H1 (cell line): Measurements from ENCODE around the gene PRKCZ. TPM values are rescaled to one million over a fixed set of nuclear protein-coding genes. Genes with fewer than 3 reads are reported as not detected.

Source experiments
- CTCF ChIA-PET: fragments of 300-600 bp; sonication (Branson Sonifier 250); formaldehyde crosslinking; loops from one replicate; lab custom pipeline; 2021; ENCODE audit not compliant: partially characterized antibody; lab: Charles Lee
- POLR2A ChIA-PET: fragments of 300-600 bp; sonication (Branson Sonifier 250); formaldehyde crosslinking; loops from one replicate; lab custom pipeline; 2021; ENCODE audit warnings: inconsistent platforms; ENCODE audit not compliant: partially characterized antibody; lab: Charles Lee
- DNase-seq, 2 experiments: peaks; one replicate each; pipeline versions ENCODE4 v3.0.0 to v3.0.0-alpha.2; 2010 to 2022; ENCODE audit warnings: low spot score in 2 of 2, low read depth in 1 of 2, mixed read lengths in 1 of 2
- FAIRE-seq: peaks from 2 replicates; lab custom pipeline; 2011; peaks lifted over from hg19 to GRCh38; lab: Jason Lieb, UNC
- H2AFZ ChIP-seq: 2 replicates; pipeline ENCODE4 v1.8.1; 2012; ENCODE audit warnings: low read length, inconsistent platforms
- H2AK5ac ChIP-seq: 2 replicates; pipeline ENCODE4 v1.6.1; 2013; ENCODE audit warnings: low read depth, low read length
- H2BK120ac ChIP-seq: replicated peaks from 2 replicates; pipeline ENCODE3; 2013; ENCODE audit warnings: low read depth, low read length, inconsistent platforms
- H2BK12ac ChIP-seq: 2 replicates; pipeline ENCODE4 v1.6.1; 2013; ENCODE audit warnings: low read depth, low read length
- H2BK15ac ChIP-seq: 2 replicates; pipeline ENCODE4 v1.6.1; 2013; ENCODE audit warnings: low read length
- H2BK20ac ChIP-seq: 2 replicates; pipeline ENCODE4 v1.6.1; 2013; ENCODE audit warnings: low read length
- H2BK5ac ChIP-seq: 2 replicates; pipeline ENCODE4 v1.6.1; 2013; ENCODE audit warnings: low read depth, low read length
- H3K14ac ChIP-seq: 2 replicates; pipeline ENCODE4 v1.6.1; 2013; ENCODE audit warnings: inconsistent platforms; ENCODE audit not compliant: insufficient read length
- H3K18ac ChIP-seq: 2 replicates; pipeline ENCODE4 v1.6.1; 2013; ENCODE audit warnings: low read length; ENCODE audit errors: extremely low read depth
- H3K23ac ChIP-seq: 2 replicates; pipeline ENCODE4 v1.6.1; 2013; ENCODE audit warnings: inconsistent platforms; ENCODE audit not compliant: insufficient read length
- H3K23me2 ChIP-seq: 2 replicates; pipeline ENCODE4 v1.6.1; 2013; ENCODE audit warnings: low read depth, low read length
- H3K27ac ChIP-seq: 2 replicates; pipeline ENCODE4 v1.6.1; 2011; ENCODE audit warnings: low read depth, low read length, inconsistent platforms
- H3K27me3 ChIP-seq, 4 experiments: replicated peaks in 1 of 4; 1 replicate in 1 of 4; 2 replicates in 3 of 4; pipeline versions ENCODE4 v1.6.1 to v1.8.1; 2011 to 2013; ENCODE audit warnings: low read length in 3 of 4, mild to moderate bottlenecking in 3 of 4, inconsistent platforms in 2 of 4, mixed read lengths in 2 of 4, moderate library complexity in 1 of 4; ENCODE audit not compliant: control insufficient read depth in 3 of 4, insufficient read depth in 3 of 4; ENCODE audit errors: extremely low read depth in 1 of 4
- H3K36me3 ChIP-seq, 4 experiments: 2 replicates each; pipeline versions ENCODE4 v1.6.1 to v1.8.1; 2011 to 2013; ENCODE audit warnings: mild to moderate bottlenecking in 4 of 4, low read length in 3 of 4, moderate library complexity in 2 of 4, control low read depth in 1 of 4, inconsistent platforms in 1 of 4; ENCODE audit not compliant: insufficient read depth in 4 of 4, control insufficient read depth in 2 of 4
- H3K4ac ChIP-seq: replicated peaks from 2 replicates; pipeline ENCODE3; 2013; ENCODE audit warnings: low read length, low read depth, mixed read lengths, inconsistent platforms; ENCODE audit not compliant: insufficient read length
- H3K4me1 ChIP-seq, 4 experiments: replicated peaks in 1 of 4; 1 replicate in 1 of 4; 2 replicates in 3 of 4; pipeline versions ENCODE4 v1.6.1 to v1.8.1; 2011 to 2013; ENCODE audit warnings: low read length in 3 of 4, inconsistent platforms in 2 of 4, mixed read lengths in 1 of 4; ENCODE audit not compliant: insufficient read depth in 4 of 4, control insufficient read depth in 3 of 4
- H3K4me2 ChIP-seq, 2 experiments: 2 replicates each; pipeline versions ENCODE4 v1.6.1 to v1.8.1; 2011 to 2013; ENCODE audit warnings: low read depth in 2 of 2, low read length in 2 of 2, control low read depth in 1 of 2, inconsistent platforms in 1 of 2, mild to moderate bottlenecking in 1 of 2; ENCODE audit not compliant: insufficient read depth in 1 of 2
- H3K4me3 ChIP-seq, 4 experiments: fragments of 200-600, 300-600 bp in 1 of 4; sonication (generic), shearing (Covaris generic), sonication (Bioruptor Twin) in 1 of 4; 2 replicates each; pipeline versions ENCODE4 v1.5.1 to v1.8.1; 2011 to 2016; ENCODE audit warnings: low read length in 4 of 4, low read depth in 3 of 4, control low read depth in 2 of 4, inconsistent platforms in 2 of 4, mild to moderate bottlenecking in 2 of 4, mixed read lengths in 1 of 4, moderate library complexity in 1 of 4; ENCODE audit not compliant: insufficient read depth in 2 of 4; ENCODE audit errors: extremely low read depth in 1 of 4
- H3K56ac ChIP-seq: replicated peaks from 2 replicates; pipeline ENCODE3; 2013; ENCODE audit warnings: low read depth, mild to moderate bottlenecking, mixed read lengths, low read length, inconsistent platforms; ENCODE audit not compliant: insufficient read length
- H3K79me1 ChIP-seq: 2 replicates; pipeline ENCODE4 v1.6.1; 2013; ENCODE audit warnings: low read depth, low read length, control low read depth
- H3K79me2 ChIP-seq, 2 experiments: 2 replicates each; pipeline versions ENCODE4 v1.6.1 to v1.8.1; 2012 to 2013; ENCODE audit warnings: low read length in 2 of 2, mild to moderate bottlenecking in 2 of 2, inconsistent platforms in 1 of 2; ENCODE audit not compliant: insufficient read depth in 2 of 2, control insufficient read depth in 1 of 2
- H3K9ac ChIP-seq, 4 experiments: replicated peaks in 1 of 4; 1 replicate in 1 of 4; 2 replicates in 3 of 4; pipeline versions ENCODE4 v1.6.1 to v1.8.1; 2011 to 2013; ENCODE audit warnings: low read depth in 3 of 4, low read length in 3 of 4, control low read depth in 2 of 4, mild to moderate bottlenecking in 2 of 4, moderate library complexity in 2 of 4, inconsistent platforms in 1 of 4; ENCODE audit errors: extremely low read depth in 1 of 4
- H3K9me3 ChIP-seq, 2 experiments: 2 replicates each; pipeline versions ENCODE4 v1.6.1 to v1.8.1; 2012 to 2013; ENCODE audit warnings: mild to moderate bottlenecking in 2 of 2, moderate library complexity in 2 of 2, control low read depth in 1 of 2, inconsistent platforms in 1 of 2, low read depth in 1 of 2, low read length in 1 of 2, mixed read lengths in 1 of 2; ENCODE audit not compliant: insufficient read depth in 2 of 2
- H4K20me1 ChIP-seq, 2 experiments: replicated peaks in 1 of 2; 2 replicates each; pipeline versions ENCODE3 to v1.8.1; 2011 to 2013; ENCODE audit warnings: inconsistent platforms in 2 of 2, low read length in 2 of 2, mild to moderate bottlenecking in 1 of 2; ENCODE audit not compliant: insufficient read depth in 2 of 2, control insufficient read depth in 1 of 2
- H4K5ac ChIP-seq: 2 replicates; pipeline ENCODE4 v1.6.1; 2013; ENCODE audit warnings: low read length, low read depth, mixed read lengths, inconsistent platforms; ENCODE audit not compliant: insufficient read length
- H4K8ac ChIP-seq: 2 replicates; pipeline ENCODE4 v1.8.0; 2013; ENCODE audit warnings: mild to moderate bottlenecking, moderate library complexity, low read length, inconsistent platforms; ENCODE audit not compliant: insufficient read depth; ENCODE audit errors: extremely low read depth
- H4K91ac ChIP-seq: replicated peaks from 2 replicates; pipeline ENCODE3; 2013; ENCODE audit warnings: low read length, mixed read lengths, inconsistent platforms; ENCODE audit not compliant: insufficient read length
- ATF3 ChIP-seq: IDR thresholded peaks from 2 replicates; pipeline ENCODE4 v1.6.1; 2011; ENCODE audit warnings: low read depth, mild to moderate bottlenecking, low read length; ENCODE audit not compliant: insufficient read depth
- CHD2 ChIP-seq: IDR thresholded peaks from 2 replicates; pipeline ENCODE4 v1.6.1; 2012; ENCODE audit warnings: low read length, improper control_type of control experiment
- CREB1 ChIP-seq: IDR thresholded peaks from 2 replicates; pipeline ENCODE4 v1.6.1; 2012; ENCODE audit warnings: inconsistent platforms
- CTBP2 ChIP-seq: IDR thresholded peaks from 2 replicates; pipeline ENCODE4 v1.7.0; 2011; ENCODE audit warnings: borderline replicate concordance, mild to moderate bottlenecking, moderate library complexity, mixed read lengths, low read length; ENCODE audit not compliant: insufficient read depth, insufficient read length
- E2F6 ChIP-seq: IDR thresholded peaks from 2 replicates; pipeline ENCODE4 v1.6.1; 2012; ENCODE audit warnings: inconsistent platforms
- KDM1A ChIP-seq: fragments of 200-600, 300-600 bp; sonication (generic); IDR thresholded peaks from 2 replicates; pipeline ENCODE4 v1.7.1; 2016; ENCODE audit warnings: mild to moderate bottlenecking, low read length, borderline replicate concordance
- MAX ChIP-seq: IDR thresholded peaks from 2 replicates; pipeline ENCODE4 v1.6.1; 2012; ENCODE audit warnings: inconsistent platforms
- SIRT6 ChIP-seq: IDR thresholded peaks from one replicate; pipeline ENCODE4 v1.7.1; 2012; ENCODE audit warnings: low read length, inconsistent platforms
- SP1 ChIP-seq: IDR thresholded peaks from 2 replicates; pipeline ENCODE4 v1.6.1; 2011; ENCODE audit warnings: low read depth, low read length
- SP4 ChIP-seq: IDR thresholded peaks from 2 replicates; pipeline ENCODE4 v1.6.1; 2012; ENCODE audit warnings: low read length, inconsistent platforms
- SUZ12 ChIP-seq: fragments of 200-600 bp; sonication (generic); IDR thresholded peaks from 2 replicates; pipeline ENCODE4 v1.6.1; 2012; ENCODE audit warnings: mild to moderate bottlenecking, inconsistent platforms, low read length, moderate library complexity, mixed read lengths
- TAF7 ChIP-seq: optimal IDR thresholded peaks from 2 replicates; pipeline ENCODE3; 2011; ENCODE audit warnings: low read depth, mild to moderate bottlenecking, inconsistent platforms, low read length, moderate library complexity, borderline replicate concordance
- YY1 ChIP-seq: IDR thresholded peaks from 2 replicates; pipeline ENCODE4 v1.6.1; 2011; ENCODE audit warnings: low read depth, mild to moderate bottlenecking, low read length
- WGBS, 2 experiments: shearing (Covaris generic) in 1 of 2; methylation state at CpG; one replicate each; pipeline versions ENCODE4 v1.1.6 to v1.1.7; 2013 to 2015; ENCODE audit warnings: low lambda C conversion rate in 2 of 2, mixed read lengths in 2 of 2, inconsistent platforms in 1 of 2, low coverage in 1 of 2, missing lambda C conversion rate in 1 of 2; ENCODE audit not compliant: insufficient replicate concordance in 2 of 2, insufficient coverage in 1 of 2, insufficient read length in 1 of 2; ENCODE audit errors: extremely low coverage in 1 of 2, missing lambda C conversion rate in 1 of 2; 5-methylcytosine and 5-hydroxymethylcytosine counted together
- polyA plus RNA-seq, 7 experiments: library from polyadenylated mRNA; depleted of rRNA in 3 of 7; stranded (reverse) in 5 of 7; unstranded in 2 of 7; fragments of >200 nt in 5 of 7; fragments of 200-250 nt in 2 of 7; gene quantifications; 1 replicate in 5 of 7; 2 replicates in 1 of 7; 4 replicates in 1 of 7; pipeline versions ENCODE4 v1.2.1 to v1.2.3, GENCODE V29; 2011 to 2013; ENCODE audit warnings: missing spikeins in 2 of 7, mixed read lengths in 2 of 7
- total RNA-seq: library from RNA; stranded (reverse); fragmentation: NEBNext Ultra II Directional; extraction: Animal tissue kit (Norgen Biotek cat#: 25700); gene quantifications from 2 replicates; pipeline ENCODE4 v1.2.1, GENCODE V29; 2021

The PRKCZ gene
- total and polyA plus RNA-seq, 2 of the 8 experiments (the other 6 are each of a cell fraction or from before 2014, with no cell fraction given): 37.4 to 45.1 TPM

- no peak overlapping the region for H3K27ac ChIP-seq
- no peaks in the 10 kb centered on the region for H3K79me1 ChIP-seq
- no peaks in the 10 kb centered on the region; a peak in 2 of 7 replicates for H3K4me1 ChIP-seq
- peaks cover 2 to 9% (median 7%) of the 10 kb centered on the region in 4 experiments; a peak in 6 of 8 replicates for H3K36me3 ChIP-seq
- no peak overlapping the region for H2BK15ac ChIP-seq
- no peak overlapping the region for H3K56ac ChIP-seq
- ChIA-PET CTCF (interaction anchor here (0.8 to 6.0 kb wide), 5 partner anchors 12 to 202 kb away, joined by 3 to 47 read pairs (median 11); partner anchors contain the start of gene FAAP20), POLR2A (interaction anchor here (1.0 to 1.1 kb wide), 2 partner anchors 18 to 27 kb away, joined by 3 read pairs; no protein-coding TSS in a partner anchor)
- no peak overlapping the region for H3K4ac ChIP-seq
- no peak overlapping the region for H2BK5ac ChIP-seq
- no peak overlapping the region for H2AK5ac ChIP-seq
- no peak overlapping the region for H3K14ac ChIP-seq
- no peak overlapping the region for H2BK12ac ChIP-seq
- H4K5ac ChIP-seq: no peak overlapping the region
- FAIRE-seq (no peak), DNase-seq (no peak)
- H3K79me2 ChIP-seq: no peaks in the 10 kb centered on the region
- H3K27me3 ChIP-seq: no peaks in the 10 kb centered on the region
- peaks cover 0 to 10% of the 10 kb centered on the region in 2 experiments for H4K20me1 ChIP-seq
- no peaks in the 10 kb centered on the region; the same call in 1 of the 2 replicates for H3K23me2 ChIP-seq
- WGBS, 2 experiments: 93% methylated on average over 10 of the region's 10 CpGs; no CpG with 5 or more reads in 1 of the 2 experiments
- no peak overlapping the region for H4K91ac ChIP-seq
- H3K4me2 ChIP-seq: no peak overlapping the region
- no peak overlapping the region for H3K23ac ChIP-seq
- no peak overlapping the region for H2BK120ac ChIP-seq
- no peak overlapping the region for H2BK20ac ChIP-seq
- no peak overlapping the region for H3K18ac ChIP-seq
- no peaks in the 10 kb centered on the region for H3K9me3 ChIP-seq
- H3K4me3 ChIP-seq: no peak overlapping the region
- no peak overlapping the region for H3K9ac ChIP-seq
- peak overlapping the region; percentile 28 for H4K8ac ChIP-seq
- H2AFZ ChIP-seq: no peak overlapping the region
- TF ChIP-seq CHD2 (no peak), TAF7 (no peak), CTBP2 (no peak), E2F6 (no peak), KDM1A (no peak), SUZ12 (no peak), CREB1 (no peak), YY1 (no peak), ATF3 (no peak), SIRT6 (no peak), MAX (no peak), SP4 (no peak), SP1 (no peak)
Observed at GRCh38 chr1:2176615-2177014, 126.4 kb downstream of the PRKCZ start.
